Activated naive CD4-positive, alpha-beta T cell treated with anti-CD3 and anti-CD28 coated beads, Interleukin-2, amount 10 ng/mL, durations not matched to agents 7 days and 5 days (primary cell): Measurements from ENCODE around the gene TRIM65.

Experiments
- CTCF ChIA-PET: fragments of 350-600 bp; sonication (Branson Sonifier 250); formaldehyde crosslinking; loops from one replicate; lab custom pipeline; 2021; ENCODE audit warnings: antibody characterized with exemption; lab: Charles Lee
- DNase-seq: peaks from one replicate; pipeline ENCODE4 v3.0.0-alpha.2; 2020
- H3K27ac Mint-ChIP-seq: one replicate; pipeline ENCODE4 v1.8.0; 2021; ENCODE audit warnings: mild to moderate bottlenecking, moderate library complexity, mixed read lengths
- H3K27me3 Mint-ChIP-seq: one replicate; pipeline ENCODE4 v1.8.0; 2021; ENCODE audit warnings: mild to moderate bottlenecking, mixed read lengths
- H3K36me3 Mint-ChIP-seq: one replicate; pipeline ENCODE4 v1.8.0; 2021; ENCODE audit warnings: mixed read lengths
- H3K4me1 Mint-ChIP-seq: one replicate; pipeline ENCODE4 v1.8.0; 2021; ENCODE audit warnings: mixed read lengths
- H3K4me3 Mint-ChIP-seq: one replicate; pipeline ENCODE4 v1.8.0; 2021; ENCODE audit warnings: mild to moderate bottlenecking, moderate library complexity, mixed read lengths
- H3K9me3 Mint-ChIP-seq: one replicate; pipeline ENCODE4 v1.8.0; 2021; ENCODE audit warnings: mixed read lengths

The TRIM65 gene

GRCh38 chr17:75881678-75882454, 14.9 kb downstream of the TRIM65 start:
- Mint-ChIP-seq H3K36me3 (peaks cover 2% of the 10 kb centered on the region), H3K27ac (peak overlapping the region; percentile 28), H3K4me1 (peaks cover 29% of the 10 kb centered on the region), H3K9me3 (no peaks in the 10 kb centered on the region), H3K4me3 (no peak overlapping the region), H3K27me3 (peaks cover 52% of the 10 kb centered on the region)
- CTCF ChIA-PET = interaction anchor here (1.0 to 9.2 kb wide), 3 partner anchors 16 to 34 kb away, joined by 3 to 103 read pairs (median 56); partner anchors contain the start of genes TRIM65 and WBP2
- no peak for DNase-seq

GRCh38 chr17:75880266-75880665, 16.5 kb downstream of the TRIM65 start:
- Mint-ChIP-seq H3K27me3 (peaks cover 52% of the 10 kb centered on the region), H3K27ac (no peak overlapping the region), H3K36me3 (peaks cover 7% of the 10 kb centered on the region), H3K4me3 (peak overlapping the region; percentile 31), H3K4me1 (peaks cover 45% of the 10 kb centered on the region), H3K9me3 (no peaks in the 10 kb centered on the region)
- no peak for DNase-seq
- CTCF ChIA-PET = interaction anchor here (1.1 to 9.2 kb wide), 3 partner anchors 10 to 22 kb away, joined by 3 to 103 read pairs (median 56); partner anchors contain the start of genes TRIM65 and WBP2

DNA sequence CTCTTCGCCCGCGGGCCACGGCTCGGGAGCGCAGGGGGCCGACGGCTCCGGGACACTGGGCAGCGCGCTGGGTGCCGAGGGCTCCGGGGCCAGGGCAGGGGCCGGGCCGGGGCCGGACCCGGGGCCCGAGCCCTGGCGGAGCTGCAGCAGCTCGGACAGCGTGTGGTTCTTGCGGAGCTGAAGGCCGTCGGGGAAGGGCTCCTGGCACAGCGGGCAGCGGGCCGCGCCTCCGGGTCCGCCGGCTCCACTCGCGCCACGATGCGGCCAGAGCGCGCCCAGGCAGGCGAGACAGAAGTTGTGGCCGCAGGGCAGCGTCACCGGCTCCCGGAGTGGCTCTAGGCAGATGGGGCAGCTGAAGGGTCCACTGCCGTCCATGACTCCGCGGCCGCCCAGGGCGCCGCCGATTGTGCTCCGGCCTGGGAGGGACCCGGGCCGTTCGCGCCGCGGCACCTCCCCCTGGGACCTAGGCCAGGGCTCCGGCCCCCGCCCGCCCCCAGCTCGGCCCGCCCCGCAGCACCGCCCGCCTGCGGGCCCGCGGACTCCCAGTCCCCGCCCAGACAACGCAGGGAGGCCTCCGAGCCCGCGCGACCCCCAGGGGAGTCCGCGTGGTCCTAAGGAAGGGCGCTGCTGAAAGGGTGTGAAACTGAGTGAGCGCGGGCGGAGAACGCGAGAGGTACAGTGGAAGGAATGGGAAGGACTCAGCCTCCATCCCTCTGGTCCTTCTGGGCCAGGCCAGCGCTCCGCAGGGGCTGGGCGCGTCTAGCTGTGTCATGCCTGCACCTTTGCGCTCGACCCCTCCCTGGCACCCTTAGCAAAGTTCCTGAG, 18.4 kb downstream of the TRIM65 start, which contains the start of gene TRIM47:
TRIM47 (minus strand) TSS at position 408 of the 825 bp plus-strand sequence; CDS start at position 375, 33 bp downstream.
- H3K4me3 Mint-ChIP-seq = peak within 1 kb of the TSS; percentile 97
- peaks cover 56% of the 10 kb centered on the region for H3K4me1 Mint-ChIP-seq
- H3K36me3 Mint-ChIP-seq = peaks cover 16% of the 10 kb centered on the region
- CTCF ChIA-PET = interaction anchor here (0.7 to 9.2 kb wide), 7 partner anchors 10 to 243 kb away, joined by 3 to 103 read pairs (median 5); partner anchors contain the start of genes TRIM65 and WBP2
- DNase-seq = peak; percentile 50
- peak within 1 kb of the TSS; percentile 93 for H3K27ac Mint-ChIP-seq
- H3K27me3 Mint-ChIP-seq = peaks cover 52% of the 10 kb centered on the region
- no peaks in the 10 kb centered on the region for H3K9me3 Mint-ChIP-seq

DNA sequence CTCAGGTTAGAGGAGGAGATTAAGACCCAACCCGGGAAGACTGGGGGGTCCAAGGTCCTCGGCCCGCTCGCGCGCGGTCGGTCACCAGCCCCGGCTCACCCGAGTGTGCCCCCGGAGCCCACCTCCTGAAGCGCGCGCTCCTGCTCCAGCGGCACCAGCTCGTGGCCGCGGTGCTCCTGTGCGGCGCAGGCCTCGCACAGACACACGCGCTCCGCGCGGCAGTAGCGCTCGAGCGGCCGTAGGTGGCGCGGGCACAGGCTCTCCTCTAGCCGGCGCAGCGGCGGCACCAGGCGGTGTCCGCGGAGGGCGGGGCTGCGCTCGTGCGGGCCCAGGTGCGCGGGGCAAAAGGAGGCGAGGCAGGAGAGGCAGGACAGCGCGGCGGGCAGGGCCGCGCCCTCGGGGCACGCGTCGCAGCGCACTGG, 19.0 kb downstream of the TRIM65 start:
- Mint-ChIP-seq H3K4me3 (peak overlapping the region; percentile 97), H3K27me3 (peaks cover 48% of the 10 kb centered on the region), H3K4me1 (peaks cover 62% of the 10 kb centered on the region), H3K27ac (peak overlapping the region; percentile 93), H3K36me3 (peaks cover 16% of the 10 kb centered on the region), H3K9me3 (no peaks in the 10 kb centered on the region)
- DNase-seq = peak; percentile 85
- CTCF ChIA-PET = interaction anchor here (0.6 to 9.2 kb wide), 9 partner anchors 11 to 70 kb away, joined by 3 to 103 read pairs (median 5); partner anchors contain the start of genes TRIM65 and WBP2

GRCh38 chr17:75876938-75877751, 19.6 kb downstream of the TRIM65 start:
- Mint-ChIP-seq H3K36me3 (peaks cover 16% of the 10 kb centered on the region), H3K4me3 (peak overlapping the region; percentile 97), H3K9me3 (no peaks in the 10 kb centered on the region), H3K4me1 (peaks cover 62% of the 10 kb centered on the region), H3K27me3 (peaks cover 41% of the 10 kb centered on the region), H3K27ac (peak overlapping the region; percentile 93)
- DNase-seq = peak; percentile 49
- CTCF ChIA-PET = interaction anchor here (0.6 to 9.2 kb wide), 11 partner anchors 10 to 69 kb away, joined by 3 to 103 read pairs (median 5); partner anchors contain the start of genes TRIM65 and WBP2

DNA sequence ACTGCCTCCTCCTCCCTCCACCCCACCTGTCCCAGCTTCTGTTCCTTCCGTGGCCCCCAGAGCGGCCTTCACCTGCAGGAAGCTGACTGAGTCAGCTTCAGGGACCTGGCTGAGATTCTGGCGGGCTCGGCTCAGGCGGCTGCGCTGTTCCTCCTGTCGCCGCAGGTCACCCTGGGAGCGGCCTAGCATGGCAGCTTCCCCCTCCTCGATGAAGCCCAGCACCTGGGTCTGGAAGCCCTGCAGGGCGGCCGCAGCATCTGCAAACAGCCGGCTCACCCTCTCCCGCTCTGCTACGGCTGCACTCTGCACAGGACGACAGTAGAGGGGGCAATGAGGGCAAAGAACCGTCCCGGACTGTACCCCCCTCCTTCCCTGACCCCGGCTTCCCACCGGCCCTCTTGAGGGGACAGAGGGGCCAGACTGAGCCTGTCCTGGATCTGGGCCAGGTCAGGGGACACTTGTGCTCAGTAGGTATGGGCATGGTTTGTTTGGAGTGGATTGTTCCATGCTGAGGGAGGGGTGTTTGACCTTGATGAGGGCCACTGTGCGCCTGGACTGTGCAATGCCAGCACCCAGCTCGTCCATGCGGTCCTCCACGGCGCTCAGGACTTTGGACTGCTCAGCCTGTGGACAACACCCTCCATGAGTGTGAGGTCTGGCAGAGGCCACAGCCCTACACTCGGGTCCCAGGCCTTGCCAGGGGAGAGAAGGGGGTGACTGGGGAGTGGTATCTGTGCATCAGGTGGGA, 20.4 kb downstream of the TRIM65 start:
- CTCF ChIA-PET = interaction anchor here (1.1 to 9.2 kb wide), 10 partner anchors 9 to 69 kb away, joined by 3 to 103 read pairs (median 5); partner anchors contain the start of genes TRIM65, UNC13D and WBP2
- Mint-ChIP-seq H3K4me1 (peaks cover 55% of the 10 kb centered on the region), H3K27me3 (peaks cover 34% of the 10 kb centered on the region), H3K4me3 (peak overlapping the region; percentile 97), H3K9me3 (no peaks in the 10 kb centered on the region), H3K27ac (peak overlapping the region; percentile 93), H3K36me3 (peaks cover 16% of the 10 kb centered on the region)
- peak; percentile 90 for DNase-seq

DNA sequence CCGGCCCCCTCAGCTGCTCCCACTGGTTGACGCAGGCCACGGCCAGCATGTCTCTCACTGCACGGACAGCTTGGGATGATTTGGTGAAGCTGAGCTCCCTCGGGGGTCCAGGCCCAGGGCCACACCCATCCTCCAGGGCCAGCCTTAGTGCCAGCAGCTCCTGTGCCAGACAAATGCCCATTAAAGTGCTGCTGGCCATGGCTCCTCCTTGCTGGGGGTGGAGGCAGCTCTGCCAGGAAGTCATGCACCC, 20.9 kb downstream of the TRIM65 start:
- Mint-ChIP-seq H3K27ac (peak overlapping the region; percentile 93), H3K4me1 (peaks cover 53% of the 10 kb centered on the region), H3K27me3 (peaks cover 29% of the 10 kb centered on the region), H3K36me3 (peaks cover 16% of the 10 kb centered on the region), H3K9me3 (no peaks in the 10 kb centered on the region), H3K4me3 (peak overlapping the region; percentile 97)
- CTCF ChIA-PET = interaction anchor here (1.1 to 9.2 kb wide), 9 partner anchors 8 to 49 kb away, joined by 3 to 103 read pairs (median 5); partner anchors contain the start of genes TRIM65, UNC13D and WBP2
- no peak for DNase-seq

GRCh38 chr17:75875182-75875939, 21.4 kb downstream of the TRIM65 start:
- H3K4me1 Mint-ChIP-seq = peaks cover 56% of the 10 kb centered on the region
- DNase-seq = no peak
- H3K27ac Mint-ChIP-seq = peak overlapping the region; percentile 93
- H3K9me3 Mint-ChIP-seq = no peaks in the 10 kb centered on the region
- H3K36me3 Mint-ChIP-seq = peaks cover 16% of the 10 kb centered on the region
- CTCF ChIA-PET = interaction anchor here (1.0 to 9.2 kb wide), 10 partner anchors 8 to 48 kb away, joined by 3 to 103 read pairs (median 4); partner anchors contain the start of genes MRPL38, TRIM65, UNC13D and WBP2
- peaks cover 24% of the 10 kb centered on the region for H3K27me3 Mint-ChIP-seq
- peak overlapping the region; percentile 97 for H3K4me3 Mint-ChIP-seq

- H3K27ac Mint-ChIP-seq = peak overlapping the region; percentile 55
- CTCF ChIA-PET = interaction anchor here (1.0 to 9.2 kb wide), 7 partner anchors 13 to 30 kb away, joined by 4 to 103 read pairs (median 8); partner anchors contain the start of genes MRPL38, TRIM65 and WBP2
Observed at GRCh38 chr17:75874323-75875181, 22.2 kb downstream of the TRIM65 start.

DNA sequence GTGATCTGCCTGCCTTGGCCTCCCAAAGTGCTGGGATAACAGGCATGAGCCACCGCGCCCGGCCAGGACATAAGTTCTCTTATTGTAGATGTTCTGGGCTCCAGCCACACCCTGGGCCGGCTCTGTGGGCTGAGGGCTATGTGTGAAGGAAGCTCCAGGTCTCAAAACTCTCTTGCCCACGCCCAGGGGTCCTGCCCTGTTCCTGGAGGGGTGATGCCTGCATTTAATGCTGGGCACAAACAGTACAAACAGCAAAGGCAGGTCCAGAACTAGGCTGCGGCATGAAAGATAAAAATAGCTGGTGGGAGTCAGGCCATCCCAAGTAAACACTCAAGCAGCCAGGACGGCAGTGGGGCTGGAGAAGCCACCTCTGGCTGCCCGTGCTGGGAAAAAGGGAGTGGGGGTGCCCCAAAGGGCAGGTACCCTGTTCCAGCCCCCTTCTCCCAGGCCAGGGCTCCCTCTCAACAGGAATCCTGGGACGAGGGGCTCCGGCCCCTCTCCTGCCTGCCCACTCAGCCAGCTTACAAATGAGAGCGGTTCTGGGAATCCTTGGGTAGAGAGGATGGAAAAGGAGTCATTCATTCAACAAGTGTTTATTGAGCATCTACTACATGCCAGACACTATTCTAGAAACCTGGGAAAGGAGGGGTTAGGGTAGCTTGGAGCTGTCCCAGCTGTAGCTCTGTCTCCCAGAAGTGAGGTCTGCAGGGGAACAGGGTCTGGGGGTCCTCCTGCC, 23.0 kb downstream of the TRIM65 start:
- Mint-ChIP-seq H3K36me3 (peaks cover 16% of the 10 kb centered on the region), H3K27me3 (peaks cover 10% of the 10 kb centered on the region), H3K9me3 (no peaks in the 10 kb centered on the region), H3K27ac (peak overlapping the region; percentile 97), H3K4me3 (no peak overlapping the region), H3K4me1 (peaks cover 54% of the 10 kb centered on the region)
- no peak for DNase-seq
- CTCF ChIA-PET = interaction anchor here (1.0 to 4.8 kb wide), 5 partner anchors 12 to 126 kb away, joined by 3 to 31 read pairs (median 5); partner anchors contain the start of gene TRIM65

More at GRCh38 chr17:75874323-75875181, 22.2 kb downstream of the TRIM65 start:
- Mint-ChIP-seq H3K4me3 (no peak overlapping the region), H3K27me3 (peaks cover 16% of the 10 kb centered on the region), H3K36me3 (peaks cover 16% of the 10 kb centered on the region), H3K9me3 (no peaks in the 10 kb centered on the region), H3K4me1 (peaks cover 56% of the 10 kb centered on the region)
- DNase-seq = no peak
